ENCODE results near the gene GNAZ.

GRCh38 chr22:23114721-23115020, 44.4 kb downstream of the GNAZ start:
- TF ChIP-seq CTCF (IDR thresholded peaks at IDR 0.05), result no peak
- TF ChIP-seq ELK1 (IDR thresholded peaks at IDR 0.05; ENCODE audit: low read depth, low read length), result no peak
- TF ChIP-seq HMGXB4 (CRISPR knock-in tag; IDR thresholded peaks at IDR 0.05; ENCODE audit: borderline replicate concordance), result no peak
- TF ChIP-seq, protein P1, sequence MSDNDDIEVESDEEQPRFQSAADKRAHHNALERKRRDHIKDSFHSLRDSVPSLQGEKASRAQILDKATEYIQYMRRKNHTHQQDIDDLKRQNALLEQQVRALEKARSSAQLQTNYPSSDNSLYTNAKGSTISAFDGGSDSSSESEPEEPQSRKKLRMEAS (IDR thresholded peaks at IDR 0.05), result no peak

Data from A549 (cell line).